ENCODE data around the gene PPM1D. TPM values are rescaled to one million over a fixed set of nuclear protein-coding genes. Genes with fewer than 3 reads are reported as not detected.

PPM1D gene
- total and polyA plus RNA-seq, 2 of the 13 experiments (the other 11 are each of a cell fraction or from before 2014, with no cell fraction given): 8.0 to 26.2 TPM

- Histone ChIP-seq H3K4me2 (ENCODE audit: low read depth, low read length) (no peak overlapping the region), H3K27ac (ENCODE audit: extremely low read length, insufficient read depth, low read length) (no peak overlapping the region), H3K36me3 (replicated peaks in 1 of 2; ENCODE audit: control insufficient read depth in 1 of 2, insufficient read depth in 2 of 2, low read length in 2 of 2) (no peaks in the 10 kb centered on the region), H3K27me3 (ENCODE audit: control insufficient read depth in 1 of 2, insufficient read depth in 2 of 2, low read length in 2 of 2) (no peaks in the 10 kb centered on the region; a peak in 1 of 5 replicates), H2AFZ (ENCODE audit: low read length) (no peak overlapping the region), H3K9me3 (ENCODE audit: low read length) (no peaks in the 10 kb centered on the region), H3K79me2 (ENCODE audit: insufficient read depth, low read length) (no peaks in the 10 kb centered on the region), H3K9ac (ENCODE audit: insufficient read depth, low read depth, low read length) (no peak overlapping the region), H3K4me3 (replicated peaks in 1 of 3; ENCODE audit: insufficient read depth in 1 of 3, low read depth in 2 of 3, low read length in 3 of 3) (no peak overlapping the region), H3K4me1 (ENCODE audit: insufficient read depth, low read length) (peaks cover 19% of the 10 kb centered on the region), H4K20me1 (ENCODE audit: insufficient read depth, low read length) (no peaks in the 10 kb centered on the region)
- in situ Hi-C loops (cut with HindIII; ENCODE audit: extremely low pct_ligation_motif_present, low pct_unique_long_range_greater_than_20kb) (no loop called here), intact Hi-C loops (cut with micrococcal nuclease; ENCODE audit: unreplicated experiment) (no loop called here)
- ChIA-PET CTCF (ENCODE audit: low intra/inter-chr PET ratio, low total read pairs) (no interaction called here), POLR2A (no interaction called here)
- FAIRE-seq (no peak), ATAC-seq (no peak), DNase-seq (ENCODE audit: low spot score) (no peak)
- TF ChIP-seq U2AF2 (IDR thresholded peaks at IDR 0.05; ENCODE audit: low read depth, low read length): no peak
- no peak for TF ChIP-seq NONO (IDR thresholded peaks at IDR 0.05)
- no peak for TF ChIP-seq NONO (CRISPR knock-in tag; conservative IDR thresholded peaks at IDR 0.05)
- TF ChIP-seq, protein P1, sequence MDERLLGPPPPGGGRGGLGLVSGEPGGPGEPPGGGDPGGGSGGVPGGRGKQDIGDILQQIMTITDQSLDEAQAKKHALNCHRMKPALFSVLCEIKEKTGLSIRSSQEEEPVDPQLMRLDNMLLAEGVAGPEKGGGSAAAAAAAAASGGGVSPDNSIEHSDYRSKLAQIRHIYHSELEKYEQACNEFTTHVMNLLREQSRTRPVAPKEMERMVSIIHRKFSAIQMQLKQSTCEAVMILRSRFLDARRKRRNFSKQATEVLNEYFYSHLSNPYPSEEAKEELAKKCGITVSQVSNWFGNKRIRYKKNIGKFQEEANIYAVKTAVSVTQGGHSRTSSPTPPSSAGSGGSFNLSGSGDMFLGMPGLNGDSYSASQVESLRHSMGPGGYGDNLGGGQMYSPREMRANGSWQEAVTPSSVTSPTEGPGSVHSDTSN (CRISPR knock-in tag; IDR thresholded peaks at IDR 0.05): no peak
- TF ChIP-seq, protein P2, sequence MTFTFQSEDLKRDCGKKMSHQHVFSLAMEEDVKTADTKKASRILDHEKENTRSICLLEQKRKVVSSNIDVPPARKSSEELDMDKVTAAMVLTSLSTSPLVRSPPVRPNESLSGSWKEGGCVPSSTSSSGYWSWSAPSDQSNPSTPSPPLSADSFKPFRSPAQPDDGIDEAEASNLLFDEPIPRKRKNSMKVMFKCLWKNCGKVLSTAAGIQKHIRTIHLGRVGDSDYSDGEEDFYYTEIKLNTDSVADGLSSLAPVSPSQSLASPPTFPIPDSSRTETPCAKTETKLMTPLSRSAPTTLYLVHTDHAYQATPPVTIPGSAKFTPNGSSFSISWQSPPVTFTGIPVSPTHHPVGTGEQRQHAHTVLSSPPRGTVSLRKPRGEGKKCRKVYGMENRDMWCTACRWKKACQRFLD (CRISPR knock-in tag; IDR thresholded peaks at IDR 0.05; ENCODE audit: borderline replicate concordance): no peak
- no peak for TF ChIP-seq U2AF1 (optimal IDR thresholded peaks at IDR 0.05; ENCODE audit: low read depth, low read length)
- TF ChIP-seq ISX (CRISPR knock-in tag; conservative IDR thresholded peaks at IDR 0.05): no peak
- no peak for TF ChIP-seq ZNF570 (CRISPR knock-in tag; IDR thresholded peaks at IDR 0.05; ENCODE audit: borderline replicate concordance)
- TF ChIP-seq, protein P3, sequence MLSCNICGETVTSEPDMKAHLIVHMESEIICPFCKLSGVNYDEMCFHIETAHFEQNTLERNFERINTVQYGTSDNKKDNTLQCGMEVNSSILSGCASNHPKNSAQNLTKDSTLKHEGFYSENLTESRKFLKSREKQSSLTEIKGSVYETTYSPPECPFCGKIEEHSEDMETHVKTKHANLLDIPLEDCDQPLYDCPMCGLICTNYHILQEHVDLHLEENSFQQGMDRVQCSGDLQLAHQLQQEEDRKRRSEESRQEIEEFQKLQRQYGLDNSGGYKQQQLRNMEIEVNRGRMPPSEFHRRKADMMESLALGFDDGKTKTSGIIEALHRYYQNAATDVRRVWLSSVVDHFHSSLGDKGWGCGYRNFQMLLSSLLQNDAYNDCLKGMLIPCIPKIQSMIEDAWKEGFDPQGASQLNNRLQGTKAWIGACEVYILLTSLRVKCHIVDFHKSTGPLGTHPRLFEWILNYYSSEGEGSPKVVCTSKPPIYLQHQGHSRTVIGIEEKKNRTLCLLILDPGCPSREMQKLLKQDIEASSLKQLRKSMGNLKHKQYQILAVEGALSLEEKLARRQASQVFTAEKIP (CRISPR knock-in tag; IDR thresholded peaks at IDR 0.05; ENCODE audit: borderline replicate concordance): no peak
- no peak for TF ChIP-seq TEAD2 (CRISPR knock-in tag; IDR thresholded peaks at IDR 0.05)
- TF ChIP-seq ZNF572 (CRISPR knock-in tag; IDR thresholded peaks at IDR 0.05): no peak
- TF ChIP-seq TRIM22 (IDR thresholded peaks at IDR 0.05): no peak
- no peak for TF ChIP-seq ZNF326 (CRISPR knock-in tag; IDR thresholded peaks at IDR 0.05; ENCODE audit: borderline replicate concordance)
- no peak for TF ChIP-seq MTA3 (CRISPR knock-in tag; IDR thresholded peaks at IDR 0.05)
- no peak for TF ChIP-seq KLF12 (CRISPR knock-in tag; IDR thresholded peaks at IDR 0.05; ENCODE audit: borderline replicate concordance)
- TF ChIP-seq TOE1 (CRISPR knock-in tag; IDR thresholded peaks at IDR 0.05): no peak
- WGBS (ENCODE audit: low lambda C conversion rate): 91% methylated on average over 6 of the region's 6 CpGs
- no TSS peak for BruUV-seq (replicated peaks)
Measured at GRCh38 chr17:60565233-60565632, 34.8 kb upstream of the PPM1D start.

Data from HepG2 (cell line).